ENCODE results near the gene OPTN. TPM values are rescaled to one million over a fixed set of nuclear protein-coding genes. Genes with fewer than 3 reads are reported as not detected.
"Not testable (repeated sequence)": the region's sequence is repeated elsewhere in the genome, so short reads cannot be mapped to it uniquely, and the experiment has no call there.

OPTN gene
- total RNA-seq, 1 experiment from 2014 or later: 48.9 TPM

- CTCF ChIA-PET: no interaction called here
- Mint-ChIP-seq H3K36me3 (ENCODE audit: insufficient read depth, unreplicated experiment) (no peaks in the 10 kb centered on the region), H3K27ac (ENCODE audit: unreplicated experiment) (no peak overlapping the region), H3K4me1 (ENCODE audit: low read depth, unreplicated experiment) (peaks cover 11% of the 10 kb centered on the region), H3K27me3 (ENCODE audit: unreplicated experiment) (no peaks in the 10 kb centered on the region), H3K9me3 (ENCODE audit: low read depth, unreplicated experiment) (peaks cover 4% of the 10 kb centered on the region), H3K4me3 (ENCODE audit: low read depth, unreplicated experiment) (no peak overlapping the region)
- intact Hi-C loops (cut with micrococcal nuclease; ENCODE audit: unreplicated experiment): no loop called here
- no peak for DNase-seq
- no peak for TF ChIP-seq CTCF (IDR thresholded peaks at IDR 0.05; ENCODE audit: unreplicated experiment)
- BruUV-seq (replicated peaks): no TSS peak
Observed at GRCh38 chr10:13152296-13152695, 52.3 kb downstream of the OPTN start.

- peaks cover 11% of the 10 kb centered on the region for H3K36me3 Mint-ChIP-seq (ENCODE audit: insufficient read depth, unreplicated experiment)
- H3K9me3 Mint-ChIP-seq (ENCODE audit: low read depth, unreplicated experiment); CTCF ChIA-PET; DNase-seq; H3K4me1 Mint-ChIP-seq (ENCODE audit: low read depth, unreplicated experiment); H3K27me3 Mint-ChIP-seq (ENCODE audit: unreplicated experiment); H3K4me3 Mint-ChIP-seq (ENCODE audit: low read depth, unreplicated experiment); intact Hi-C loops (cut with micrococcal nuclease; ENCODE audit: unreplicated experiment); BruUV-seq (replicated peaks); H3K27ac Mint-ChIP-seq (ENCODE audit: unreplicated experiment): not testable (repeated sequence)
Observed at GRCh38 chr10:13155860-13156259, 55.9 kb downstream of the OPTN start.

- intact Hi-C loops (cut with micrococcal nuclease; ENCODE audit: unreplicated experiment): no loop called here
- DNase-seq: peak; percentile 22
- CTCF ChIA-PET: no interaction called here
Observed at GRCh38 chr10:13158401-13158800, 58.4 kb downstream of the OPTN start.

GRCh38 chr10:13160934-13161856 lies 61.2 kb downstream of the OPTN start, which contains the start of gene MCM10:
TSS of gene MCM10 (plus strand) at chr10:13161558. CDS start at chr10:13164203, 2,645 bp downstream.
- H3K27ac Mint-ChIP-seq (ENCODE audit: unreplicated experiment): peak within 1 kb of the TSS; percentile 68
- DNase-seq: peak; percentile 98
- H3K9me3 Mint-ChIP-seq (ENCODE audit: low read depth, unreplicated experiment): no peaks in the 10 kb centered on the region
- intact Hi-C loops (cut with micrococcal nuclease; ENCODE audit: unreplicated experiment): loop anchor here (1.0 to 5.0 kb wide), 2 partner anchors 140 to 371 kb away; no protein-coding TSS in a partner anchor
- CTCF ChIA-PET: interaction anchor here (0.6 to 1.8 kb wide), 4 partner anchors 15 to 1331 kb away, joined by 3 to 6 read pairs (median 3); no protein-coding TSS in a partner anchor
- peak within 1 kb of the TSS; percentile 87 for H3K4me3 Mint-ChIP-seq (ENCODE audit: low read depth, unreplicated experiment)
- peaks cover 19% of the 10 kb centered on the region for H3K4me1 Mint-ChIP-seq (ENCODE audit: low read depth, unreplicated experiment)
- H3K36me3 Mint-ChIP-seq (ENCODE audit: insufficient read depth, unreplicated experiment): peaks cover 29% of the 10 kb centered on the region
- H3K27me3 Mint-ChIP-seq (ENCODE audit: unreplicated experiment): no peaks in the 10 kb centered on the region
- no TSS peak for BruUV-seq (replicated peaks)
- TF ChIP-seq CTCF (IDR thresholded peaks at IDR 0.05; ENCODE audit: unreplicated experiment): peak; percentile 68

More at GRCh38 chr10:13158401-13158800, 58.4 kb downstream of the OPTN start:
- peak overlapping the region; percentile 0 for H3K27ac Mint-ChIP-seq (ENCODE audit: unreplicated experiment)
- no peaks in the 10 kb centered on the region for H3K9me3 Mint-ChIP-seq (ENCODE audit: low read depth, unreplicated experiment)
- H3K27me3 Mint-ChIP-seq (ENCODE audit: unreplicated experiment): no peaks in the 10 kb centered on the region
- BruUV-seq (replicated peaks): no TSS peak
- H3K4me3 Mint-ChIP-seq (ENCODE audit: low read depth, unreplicated experiment): peak overlapping the region; percentile 66
- H3K36me3 Mint-ChIP-seq (ENCODE audit: insufficient read depth, unreplicated experiment): peaks cover 29% of the 10 kb centered on the region
- peaks cover 19% of the 10 kb centered on the region for H3K4me1 Mint-ChIP-seq (ENCODE audit: low read depth, unreplicated experiment)
- TF ChIP-seq CTCF (IDR thresholded peaks at IDR 0.05; ENCODE audit: unreplicated experiment): no peak
